H1 (cell line): ENCODE data around the gene AHCY. TPM values are rescaled to one million over a fixed set of nuclear protein-coding genes. Genes with fewer than 3 reads are reported as not detected.

Source experiments
- CTCF ChIA-PET: fragments of 300-600 bp; sonication (Branson Sonifier 250); formaldehyde crosslinking; loops from one replicate; lab custom pipeline; 2021; ENCODE audit not compliant: partially characterized antibody; lab: Charles Lee
- POLR2A ChIA-PET: fragments of 300-600 bp; sonication (Branson Sonifier 250); formaldehyde crosslinking; loops from one replicate; lab custom pipeline; 2021; ENCODE audit warnings: inconsistent platforms; ENCODE audit not compliant: partially characterized antibody; lab: Charles Lee
- DNase-seq, 2 experiments: peaks; one replicate each; pipeline versions ENCODE4 v3.0.0 to v3.0.0-alpha.2; 2010 to 2022; ENCODE audit warnings: low spot score in 2 of 2, low read depth in 1 of 2, mixed read lengths in 1 of 2
- FAIRE-seq: peaks from 2 replicates; lab custom pipeline; 2011; peaks lifted over from hg19 to GRCh38; lab: Jason Lieb, UNC
- H2AFZ ChIP-seq: 2 replicates; pipeline ENCODE4 v1.8.1; 2012; ENCODE audit warnings: low read length, inconsistent platforms
- H2AK5ac ChIP-seq: 2 replicates; pipeline ENCODE4 v1.6.1; 2013; ENCODE audit warnings: low read depth, low read length
- H2BK120ac ChIP-seq: replicated peaks from 2 replicates; pipeline ENCODE3; 2013; ENCODE audit warnings: low read depth, low read length, inconsistent platforms
- H2BK12ac ChIP-seq: 2 replicates; pipeline ENCODE4 v1.6.1; 2013; ENCODE audit warnings: low read depth, low read length
- H2BK15ac ChIP-seq: 2 replicates; pipeline ENCODE4 v1.6.1; 2013; ENCODE audit warnings: low read length
- H2BK20ac ChIP-seq: 2 replicates; pipeline ENCODE4 v1.6.1; 2013; ENCODE audit warnings: low read length
- H2BK5ac ChIP-seq: 2 replicates; pipeline ENCODE4 v1.6.1; 2013; ENCODE audit warnings: low read depth, low read length
- H3K14ac ChIP-seq: 2 replicates; pipeline ENCODE4 v1.6.1; 2013; ENCODE audit warnings: inconsistent platforms; ENCODE audit not compliant: insufficient read length
- H3K18ac ChIP-seq: 2 replicates; pipeline ENCODE4 v1.6.1; 2013; ENCODE audit warnings: low read length; ENCODE audit errors: extremely low read depth
- H3K23ac ChIP-seq: 2 replicates; pipeline ENCODE4 v1.6.1; 2013; ENCODE audit warnings: inconsistent platforms; ENCODE audit not compliant: insufficient read length
- H3K23me2 ChIP-seq: 2 replicates; pipeline ENCODE4 v1.6.1; 2013; ENCODE audit warnings: low read depth, low read length
- H3K27ac ChIP-seq: 2 replicates; pipeline ENCODE4 v1.6.1; 2011; ENCODE audit warnings: low read depth, low read length, inconsistent platforms
- H3K27me3 ChIP-seq, 4 experiments: replicated peaks in 1 of 4; 1 replicate in 1 of 4; 2 replicates in 3 of 4; pipeline versions ENCODE4 v1.6.1 to v1.8.1; 2011 to 2013; ENCODE audit warnings: low read length in 3 of 4, mild to moderate bottlenecking in 3 of 4, inconsistent platforms in 2 of 4, mixed read lengths in 2 of 4, moderate library complexity in 1 of 4; ENCODE audit not compliant: control insufficient read depth in 3 of 4, insufficient read depth in 3 of 4; ENCODE audit errors: extremely low read depth in 1 of 4
- H3K36me3 ChIP-seq, 4 experiments: 2 replicates each; pipeline versions ENCODE4 v1.6.1 to v1.8.1; 2011 to 2013; ENCODE audit warnings: mild to moderate bottlenecking in 4 of 4, low read length in 3 of 4, moderate library complexity in 2 of 4, control low read depth in 1 of 4, inconsistent platforms in 1 of 4; ENCODE audit not compliant: insufficient read depth in 4 of 4, control insufficient read depth in 2 of 4
- H3K4ac ChIP-seq: replicated peaks from 2 replicates; pipeline ENCODE3; 2013; ENCODE audit warnings: low read length, low read depth, mixed read lengths, inconsistent platforms; ENCODE audit not compliant: insufficient read length
- H3K4me1 ChIP-seq, 4 experiments: replicated peaks in 1 of 4; 1 replicate in 1 of 4; 2 replicates in 3 of 4; pipeline versions ENCODE4 v1.6.1 to v1.8.1; 2011 to 2013; ENCODE audit warnings: low read length in 3 of 4, inconsistent platforms in 2 of 4, mixed read lengths in 1 of 4; ENCODE audit not compliant: insufficient read depth in 4 of 4, control insufficient read depth in 3 of 4
- H3K4me2 ChIP-seq, 2 experiments: 2 replicates each; pipeline versions ENCODE4 v1.6.1 to v1.8.1; 2011 to 2013; ENCODE audit warnings: low read depth in 2 of 2, low read length in 2 of 2, control low read depth in 1 of 2, inconsistent platforms in 1 of 2, mild to moderate bottlenecking in 1 of 2; ENCODE audit not compliant: insufficient read depth in 1 of 2
- H3K4me3 ChIP-seq, 4 experiments: fragments of 200-600, 300-600 bp in 1 of 4; sonication (generic), shearing (Covaris generic), sonication (Bioruptor Twin) in 1 of 4; 2 replicates each; pipeline versions ENCODE4 v1.5.1 to v1.8.1; 2011 to 2016; ENCODE audit warnings: low read length in 4 of 4, low read depth in 3 of 4, control low read depth in 2 of 4, inconsistent platforms in 2 of 4, mild to moderate bottlenecking in 2 of 4, mixed read lengths in 1 of 4, moderate library complexity in 1 of 4; ENCODE audit not compliant: insufficient read depth in 2 of 4; ENCODE audit errors: extremely low read depth in 1 of 4
- H3K56ac ChIP-seq: replicated peaks from 2 replicates; pipeline ENCODE3; 2013; ENCODE audit warnings: low read depth, mild to moderate bottlenecking, mixed read lengths, low read length, inconsistent platforms; ENCODE audit not compliant: insufficient read length
- H3K79me1 ChIP-seq: 2 replicates; pipeline ENCODE4 v1.6.1; 2013; ENCODE audit warnings: low read depth, low read length, control low read depth
- H3K79me2 ChIP-seq, 2 experiments: 2 replicates each; pipeline versions ENCODE4 v1.6.1 to v1.8.1; 2012 to 2013; ENCODE audit warnings: low read length in 2 of 2, mild to moderate bottlenecking in 2 of 2, inconsistent platforms in 1 of 2; ENCODE audit not compliant: insufficient read depth in 2 of 2, control insufficient read depth in 1 of 2
- H3K9ac ChIP-seq, 4 experiments: replicated peaks in 1 of 4; 1 replicate in 1 of 4; 2 replicates in 3 of 4; pipeline versions ENCODE4 v1.6.1 to v1.8.1; 2011 to 2013; ENCODE audit warnings: low read depth in 3 of 4, low read length in 3 of 4, control low read depth in 2 of 4, mild to moderate bottlenecking in 2 of 4, moderate library complexity in 2 of 4, inconsistent platforms in 1 of 4; ENCODE audit errors: extremely low read depth in 1 of 4
- H3K9me3 ChIP-seq, 2 experiments: 2 replicates each; pipeline versions ENCODE4 v1.6.1 to v1.8.1; 2012 to 2013; ENCODE audit warnings: mild to moderate bottlenecking in 2 of 2, moderate library complexity in 2 of 2, control low read depth in 1 of 2, inconsistent platforms in 1 of 2, low read depth in 1 of 2, low read length in 1 of 2, mixed read lengths in 1 of 2; ENCODE audit not compliant: insufficient read depth in 2 of 2
- H4K20me1 ChIP-seq, 2 experiments: replicated peaks in 1 of 2; 2 replicates each; pipeline versions ENCODE3 to v1.8.1; 2011 to 2013; ENCODE audit warnings: inconsistent platforms in 2 of 2, low read length in 2 of 2, mild to moderate bottlenecking in 1 of 2; ENCODE audit not compliant: insufficient read depth in 2 of 2, control insufficient read depth in 1 of 2
- H4K5ac ChIP-seq: 2 replicates; pipeline ENCODE4 v1.6.1; 2013; ENCODE audit warnings: low read length, low read depth, mixed read lengths, inconsistent platforms; ENCODE audit not compliant: insufficient read length
- H4K8ac ChIP-seq: 2 replicates; pipeline ENCODE4 v1.8.0; 2013; ENCODE audit warnings: mild to moderate bottlenecking, moderate library complexity, low read length, inconsistent platforms; ENCODE audit not compliant: insufficient read depth; ENCODE audit errors: extremely low read depth
- H4K91ac ChIP-seq: replicated peaks from 2 replicates; pipeline ENCODE3; 2013; ENCODE audit warnings: low read length, mixed read lengths, inconsistent platforms; ENCODE audit not compliant: insufficient read length
- HDAC2 ChIP-seq, 2 experiments: fragments of 300-600 bp in 1 of 2; sonication (generic) in 1 of 2; IDR thresholded peaks; 2 replicates each; pipeline ENCODE4 v1.6.1; 2011 to 2012; ENCODE audit warnings: low read depth in 2 of 2, low read length in 2 of 2, mild to moderate bottlenecking in 2 of 2, moderate library complexity in 2 of 2, borderline replicate concordance in 1 of 2, inconsistent platforms in 1 of 2
- POLR2A ChIP-seq, 2 experiments: IDR thresholded peaks; 1 replicate in 1 of 2; 2 replicates in 1 of 2; pipeline ENCODE4 v1.6.1; 2011; ENCODE audit warnings: low read depth in 2 of 2, low read length in 2 of 2, mild to moderate bottlenecking in 2 of 2; ENCODE audit errors: control extremely low read depth in 1 of 2
- RBBP5 ChIP-seq: IDR thresholded peaks from 2 replicates; pipeline ENCODE4 v1.7.1; 2012; ENCODE audit warnings: low read depth, mild to moderate bottlenecking, inconsistent platforms, low read length, moderate library complexity, borderline replicate concordance
- WGBS, 2 experiments: shearing (Covaris generic) in 1 of 2; methylation state at CpG; one replicate each; pipeline versions ENCODE4 v1.1.6 to v1.1.7; 2013 to 2015; ENCODE audit warnings: low lambda C conversion rate in 2 of 2, mixed read lengths in 2 of 2, inconsistent platforms in 1 of 2, low coverage in 1 of 2, missing lambda C conversion rate in 1 of 2; ENCODE audit not compliant: insufficient replicate concordance in 2 of 2, insufficient coverage in 1 of 2, insufficient read length in 1 of 2; ENCODE audit errors: extremely low coverage in 1 of 2, missing lambda C conversion rate in 1 of 2; 5-methylcytosine and 5-hydroxymethylcytosine counted together
- polyA plus RNA-seq, 7 experiments: library from polyadenylated mRNA; depleted of rRNA in 3 of 7; stranded (reverse) in 5 of 7; unstranded in 2 of 7; fragments of >200 nt in 5 of 7; fragments of 200-250 nt in 2 of 7; gene quantifications; 1 replicate in 5 of 7; 2 replicates in 1 of 7; 4 replicates in 1 of 7; pipeline versions ENCODE4 v1.2.1 to v1.2.3, GENCODE V29; 2011 to 2013; ENCODE audit warnings: missing spikeins in 2 of 7, mixed read lengths in 2 of 7
- total RNA-seq: library from RNA; stranded (reverse); fragmentation: NEBNext Ultra II Directional; extraction: Animal tissue kit (Norgen Biotek cat#: 25700); gene quantifications from 2 replicates; pipeline ENCODE4 v1.2.1, GENCODE V29; 2021
- TF ChIP-seq, protein P1 (sequence below): IDR thresholded peaks from 2 replicates; pipeline ENCODE4 v1.6.1; 2012; ENCODE audit warnings: inconsistent platforms

AHCY gene
- total and polyA plus RNA-seq, 2 of the 8 experiments (the other 6 are each of a cell fraction or from before 2014, with no cell fraction given): 404 to 638 TPM

GRCh38 chr20:34300809-34301586, 2.2 kb downstream of the AHCY start:
- Histone ChIP-seq H2BK20ac (no peak overlapping the region), H3K23me2 (peaks cover 4% of the 10 kb centered on the region; the same call in 1 of the 2 replicates), H2AK5ac (no peak overlapping the region), H3K4ac (no peak overlapping the region), H3K14ac (no peak overlapping the region), H3K36me3 (peaks cover 0 to 4% (median 0%) of the 10 kb centered on the region in 4 experiments; a peak in 5 of 8 replicates), H3K23ac (no peak overlapping the region), H4K20me1 (peaks cover 21 to 31% of the 10 kb centered on the region in 2 experiments), H4K91ac (no peak overlapping the region), H3K18ac (no peak overlapping the region), H3K79me1 (peaks cover 15% of the 10 kb centered on the region), H3K27me3 (no peaks in the 10 kb centered on the region), H3K9ac (no peak overlapping the region; a peak in 1 of 7 replicates), H2AFZ (no peak overlapping the region), H2BK15ac (no peak overlapping the region), H2BK5ac (no peak overlapping the region), H3K56ac (no peak overlapping the region), H4K5ac (no peak overlapping the region), H2BK12ac (no peak overlapping the region), H3K4me2 (peak overlapping the region; percentile 86 to 94), H4K8ac (no peak overlapping the region), H3K79me2 (peaks cover 28 to 63% of the 10 kb centered on the region in 2 experiments), H3K27ac (no peak overlapping the region), H2BK120ac (no peak overlapping the region), H3K4me3 (peak overlapping the region in 3 of 4 experiments; percentile 4 to 94 (median 10); a peak in 4 of 8 replicates), H3K4me1 (peaks cover 3 to 9% (median 7%) of the 10 kb centered on the region in 4 experiments; a peak in 6 of 7 replicates), H3K9me3 (no peaks in the 10 kb centered on the region)
- 88% methylated on average over 7 of the region's 7 CpGs; no CpG with 5 or more reads in 1 of the 2 experiments for whole genome bisulfite sequencing, 2 experiments
- FAIRE-seq (no peak), DNase-seq (no peak)
- ChIA-PET POLR2A (interaction anchor here (0.6 to 4.3 kb wide), 16 partner anchors 10 to 403 kb away, joined by 3 to 29 read pairs (median 4); partner anchors contain the start of genes ITCH and TP53INP2), CTCF (interaction anchor here (0.9 to 2.8 kb wide), 10 partner anchors 11 to 840 kb away, joined by 3 to 18 read pairs (median 4); no protein-coding TSS in a partner anchor)
- TF ChIP-seq, protein P1, sequence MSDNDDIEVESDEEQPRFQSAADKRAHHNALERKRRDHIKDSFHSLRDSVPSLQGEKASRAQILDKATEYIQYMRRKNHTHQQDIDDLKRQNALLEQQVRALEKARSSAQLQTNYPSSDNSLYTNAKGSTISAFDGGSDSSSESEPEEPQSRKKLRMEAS: no peak
- TF ChIP-seq POLR2A (IDR thresholded peaks at IDR 0.05; ENCODE audit: control extremely low read depth in 1 of 2, low read depth in 2 of 2, low read length in 2 of 2) (peak in 1 of 2 experiments; percentile 5; a peak in 2 of 3 replicates), HDAC2 (IDR thresholded peaks at IDR 0.05; ENCODE audit: borderline replicate concordance in 1 of 2, low read depth in 2 of 2, low read length in 2 of 2) (no peak), RBBP5 (no peak)
